Measurements from ENCODE around the gene HTRA1. TPM values are rescaled to one million over a fixed set of nuclear protein-coding genes. Genes with fewer than 3 reads are reported as not detected.

The HTRA1 gene
- 73.6 TPM for total RNA-seq

GRCh38 chr10:122461367-122461728, at the start of gene HTRA1:
TSS of gene HTRA1 (plus strand) at chr10:122461553. CDS start at chr10:122461653, 100 bp downstream.

GRCh38 chr10:122454603-122455080, 6.7 kb upstream of the HTRA1 start, which contains the start of gene ARMS2:
TSS of gene ARMS2 (plus strand) at chr10:122454653. CDS start at chr10:122454728, 75 bp downstream.

GRCh38 chr10:122560279-122560804, 99.0 kb downstream of the HTRA1 start, which contains the start of gene DMBT1:
TSS of gene DMBT1 (plus strand) at chr10:122560754. CDS start at chr10:122560771, 17 bp downstream.

Small RNA genes lying within 50 kb of the gene (small RNA-seq; reads per million reads assigned to genes)
- gene MIR3941 (ENCODE audit: low replicate concordance) = not detected

Other genes starting within 250 kb of the HTRA1 start
- 0.41 TPM for gene BTBD16, start 190.3 kb upstream of the HTRA1 start, total RNA-seq
- gene PLEKHA1, start 86.8 kb upstream of the HTRA1 start, total RNA-seq = 69.7 TPM
- not detected for gene ARMS2, start 6.9 kb upstream of the HTRA1 start, total RNA-seq
- 0.18 TPM for gene DMBT1, start 99.2 kb downstream of the HTRA1 start, total RNA-seq
- gene C10orf120, start 238.3 kb downstream of the HTRA1 start, total RNA-seq = not detected